Right lobe of liver (tissue), 6 donors: ENCODE data around the gene OVOL3. TPM values are rescaled to one million over a fixed set of nuclear protein-coding genes. Genes with fewer than 3 reads are reported as not detected.

ENCODE experiments used
- ATAC-seq, 4 donors: fragments of 200-7000 bp; cut with Tn5 transposase; one replicate each; pipeline ENCODE4 v1.9.1; 2020; ENCODE audit warnings: mild to moderate bottlenecking in 4 of 4, moderate library complexity in 4 of 4
- DNase-seq, 3 donors: peaks; one replicate each; pipeline ENCODE4 v3.0.0-alpha.2; 2020
- H3K27ac ChIP-seq, 3 donors: fragments of 200-600 bp; one replicate each; pipeline ENCODE4 v1.8.0; 2022
- H3K27me3 ChIP-seq, 2 donors: fragments of 200-600 bp; one replicate each; pipeline ENCODE4 v1.8.0; 2022
- H3K36me3 ChIP-seq, 4 donors: fragments of 200-600 bp; sonication (generic) in 1 of 4; one replicate each; pipeline versions ENCODE4 v1.5.1 to v1.8.0; 2017 to 2022; ENCODE audit warnings: control low read depth in 1 of 4
- H3K4me1 ChIP-seq, 4 donors: fragments of 200-600 bp; sonication (generic) in 1 of 4; one replicate each; pipeline versions ENCODE4 v1.5.1 to v1.8.0; 2017 to 2022; ENCODE audit warnings: control low read depth in 1 of 4
- H3K4me3 ChIP-seq, 3 donors: fragments of 200-600 bp; one replicate each; pipeline ENCODE4 v1.8.0; 2022
- H3K9me3 ChIP-seq, 4 donors: fragments of 200-600 bp; sonication (generic) in 1 of 4; one replicate each; pipeline versions ENCODE4 v1.5.1 to v1.8.0; 2017 to 2022; ENCODE audit warnings: control low read depth in 1 of 4
- CTCF ChIP-seq, 4 donors: fragments of 200-600 bp in 3 of 4; fragments of 450-650 bp in 1 of 4; IDR thresholded peaks; one replicate each; pipeline versions ENCODE4 v1.5.1 to v1.8.0; 2016 to 2022; ENCODE audit warnings: antibody characterized with exemption in 4 of 4, mild to moderate bottlenecking in 2 of 4
- POLR2A ChIP-seq: fragments of 450-650 bp; IDR thresholded peaks from one replicate; pipeline ENCODE4 v1.6.1; 2017; ENCODE audit warnings: antibody characterized with exemption, mild to moderate bottlenecking
- WGBS: methylation state at CpG from one replicate; pipeline ENCODE4 v1.1.6; 2018; ENCODE audit warnings: low coverage, low lambda C conversion rate; ENCODE audit not compliant: insufficient coverage; ENCODE audit errors: missing lambda C conversion rate; 5-methylcytosine and 5-hydroxymethylcytosine counted together
- intact Hi-C, 2 donors: fragments of 100-400 bp; cut with DNase I; formaldehyde crosslinking; loops; one replicate each; pipeline versions ENCODE4 v1.11.2 to v1.14.1; 2022
- total RNA-seq, 6 experiments: library from RNA; depleted of rRNA in 2 of 6; stranded (reverse); fragments of >200 nt in 2 of 6; fragmentation: NEBNext Ultra II Directional in 3 of 6; extraction: Animal tissue kit (Norgen Biotek cat#: 25700) in 3 of 6; gene quantifications; one replicate each; pipeline versions ENCODE4 v1.1.0 to v1.2.4, GENCODE V29; 2016 to 2023
- donor health status: DM: no; HTN: yes; CAD: no.
- donor health status: DM: no; HTN: no; CAD: no.
- donor health status: DM: no; HTN: no; CAD: no.
- donor health status: DM: no; HTN: yes; CAD: no.
- donor health status: DM: no; HTN: yes; CAD: no.

Gene OVOL3
- total RNA-seq, 6 experiments from 2014 or later, result not detected

- H3K27me3 ChIP-seq, result no peaks in the 10 kb centered on the region
- DNase-seq (no peak), ATAC-seq (no peak)
- H3K27ac ChIP-seq, result no peak overlapping the region
- H3K9me3 ChIP-seq, result no peaks in the 10 kb centered on the region
- H3K4me3 ChIP-seq, result no peak overlapping the region
- H3K36me3 ChIP-seq, result no peaks in the 10 kb centered on the region
- 74% methylated on average over 6 of the region's 6 CpGs for WGBS
- TF ChIP-seq POLR2A (no peak), CTCF (IDR thresholded peaks at IDR 0.05) (no peak)
- no peaks in the 10 kb centered on the region for H3K4me1 ChIP-seq
- intact Hi-C loops, result no loop called here
Observed at GRCh38 chr19:36093687-36094086, 17.3 kb upstream of the OVOL3 start.

GRCh38 chr19:36097036-36097435 is 13.9 kb upstream of the OVOL3 start:
- TF ChIP-seq POLR2A (no peak), CTCF (IDR thresholded peaks at IDR 0.05) (no peak)
- DNase-seq (no peak), ATAC-seq (no peak)
- no peak overlapping the region for H3K27ac ChIP-seq
- no peaks in the 10 kb centered on the region for H3K27me3 ChIP-seq
- no peaks in the 10 kb centered on the region for H3K36me3 ChIP-seq
- 96% methylated on average over 5 of the region's 6 CpGs for WGBS
- intact Hi-C loops, result no loop called here
- H3K4me1 ChIP-seq, result no peaks in the 10 kb centered on the region
- H3K9me3 ChIP-seq, result no peaks in the 10 kb centered on the region
- H3K4me3 ChIP-seq, result no peak overlapping the region

- TF ChIP-seq CTCF (IDR thresholded peaks at IDR 0.05) (no peak), POLR2A (no peak)
- WGBS, result 83% methylated on average over 7 of the region's 19 CpGs
- no peak overlapping the region for H3K27ac ChIP-seq
- H3K27me3 ChIP-seq, result no peaks in the 10 kb centered on the region
- H3K9me3 ChIP-seq, result no peaks in the 10 kb centered on the region
- no peaks in the 10 kb centered on the region for H3K4me1 ChIP-seq
- no peak for ATAC-seq
- no peak for DNase-seq
- no peaks in the 10 kb centered on the region for H3K36me3 ChIP-seq
- H3K4me3 ChIP-seq, result no peak overlapping the region
- intact Hi-C loops, result no loop called here
Observed at GRCh38 chr19:36099166-36099785, 11.7 kb upstream of the OVOL3 start.

GRCh38 chr19:36100476-36100875 is 10.5 kb upstream of the OVOL3 start:
- DNase-seq, result no peak
- H3K4me3 ChIP-seq, result no peak overlapping the region

More at GRCh38 chr19:36100476-36100875, 10.5 kb upstream of the OVOL3 start:
- no peak overlapping the region for H3K27ac ChIP-seq
- H3K9me3 ChIP-seq, result no peaks in the 10 kb centered on the region
- no peaks in the 10 kb centered on the region for H3K36me3 ChIP-seq
- intact Hi-C loops, result no loop called here
- H3K4me1 ChIP-seq, result no peaks in the 10 kb centered on the region
- no peaks in the 10 kb centered on the region for H3K27me3 ChIP-seq
- peak in 1 of 4 donors; percentile 14 for ATAC-seq
- WGBS, result 60% methylated on average over 4 of the region's 5 CpGs
- TF ChIP-seq POLR2A (no peak), CTCF (IDR thresholded peaks at IDR 0.05) (no peak)
